Lower leg skin (tissue), 3 donors: ENCODE measurements around the gene SNAI1.

Experiments
- POLR2A ChIP-seq, 2 donors: fragments of 450-650 bp; IDR thresholded peaks; one replicate each; pipeline ENCODE4 v1.6.1; 2016 to 2017; ENCODE audit warnings: antibody characterized with exemption in 2 of 2, mild to moderate bottlenecking in 1 of 2, moderate library complexity in 1 of 2
- TF ChIP-seq, protein P1 (sequence below), 3 donors: fragments of 450-650 bp; IDR thresholded peaks; one replicate each; pipeline ENCODE4 v1.5.1; 2016; ENCODE audit warnings: antibody characterized with exemption in 3 of 3, mild to moderate bottlenecking in 3 of 3, moderate library complexity in 2 of 3

DNA sequence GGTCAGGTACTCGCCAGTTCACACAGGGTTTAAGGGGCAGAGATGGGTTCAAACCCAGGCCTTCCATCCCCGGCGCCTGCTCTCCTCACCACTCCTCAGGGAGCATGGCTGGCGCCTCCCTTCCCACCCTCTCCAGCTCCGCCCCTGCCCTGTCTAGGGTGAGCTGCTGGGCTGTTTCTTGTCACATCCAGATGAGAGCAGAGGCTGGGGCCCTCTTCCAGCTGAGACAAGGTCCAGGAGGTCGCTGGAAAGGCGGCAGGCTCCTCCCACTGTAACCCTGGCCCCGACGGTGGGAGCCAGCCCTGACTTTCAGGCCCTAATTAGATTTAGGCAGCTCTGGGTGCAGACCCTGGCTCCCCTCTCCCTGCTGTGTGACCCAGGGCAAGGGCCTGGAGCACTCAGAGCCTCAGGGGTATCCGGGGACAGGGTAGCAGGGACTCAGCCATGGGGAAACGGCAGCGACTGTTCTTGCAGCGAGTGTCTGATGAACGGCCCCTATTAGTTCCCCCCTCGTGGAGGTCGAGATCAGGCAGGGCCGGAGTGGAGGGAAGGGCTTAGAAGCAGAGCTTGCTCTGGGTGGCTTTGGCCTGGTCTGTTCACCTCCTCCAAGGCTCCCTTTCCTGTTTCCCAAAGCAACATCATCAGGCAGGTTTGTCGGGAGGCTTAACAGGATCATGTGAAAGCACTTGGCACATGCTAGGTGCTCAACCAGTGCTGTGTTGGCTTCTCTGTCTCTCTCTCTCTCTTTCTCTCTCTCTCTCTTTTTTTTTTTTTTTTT, 33.4 kb downstream of the SNAI1 start:
- TF ChIP-seq, protein P1, sequence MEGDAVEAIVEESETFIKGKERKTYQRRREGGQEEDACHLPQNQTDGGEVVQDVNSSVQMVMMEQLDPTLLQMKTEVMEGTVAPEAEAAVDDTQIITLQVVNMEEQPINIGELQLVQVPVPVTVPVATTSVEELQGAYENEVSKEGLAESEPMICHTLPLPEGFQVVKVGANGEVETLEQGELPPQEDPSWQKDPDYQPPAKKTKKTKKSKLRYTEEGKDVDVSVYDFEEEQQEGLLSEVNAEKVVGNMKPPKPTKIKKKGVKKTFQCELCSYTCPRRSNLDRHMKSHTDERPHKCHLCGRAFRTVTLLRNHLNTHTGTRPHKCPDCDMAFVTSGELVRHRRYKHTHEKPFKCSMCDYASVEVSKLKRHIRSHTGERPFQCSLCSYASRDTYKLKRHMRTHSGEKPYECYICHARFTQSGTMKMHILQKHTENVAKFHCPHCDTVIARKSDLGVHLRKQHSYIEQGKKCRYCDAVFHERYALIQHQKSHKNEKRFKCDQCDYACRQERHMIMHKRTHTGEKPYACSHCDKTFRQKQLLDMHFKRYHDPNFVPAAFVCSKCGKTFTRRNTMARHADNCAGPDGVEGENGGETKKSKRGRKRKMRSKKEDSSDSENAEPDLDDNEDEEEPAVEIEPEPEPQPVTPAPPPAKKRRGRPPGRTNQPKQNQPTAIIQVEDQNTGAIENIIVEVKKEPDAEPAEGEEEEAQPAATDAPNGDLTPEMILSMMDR (IDR thresholded peaks at IDR 0.05), result no peak
- no peak for TF ChIP-seq POLR2A (IDR thresholded peaks at IDR 0.05)
